Stimulated activated naive CD4-positive, alpha-beta T cell (primary cell): Measurements from ENCODE around the gene ENPP1.

ENCODE experiments used
- DNase-seq, 6 experiments: peaks; one replicate each; lab custom pipeline; 2025; lab: John Stamatoyannopoulos, UW

ENPP1 gene

DNA sequence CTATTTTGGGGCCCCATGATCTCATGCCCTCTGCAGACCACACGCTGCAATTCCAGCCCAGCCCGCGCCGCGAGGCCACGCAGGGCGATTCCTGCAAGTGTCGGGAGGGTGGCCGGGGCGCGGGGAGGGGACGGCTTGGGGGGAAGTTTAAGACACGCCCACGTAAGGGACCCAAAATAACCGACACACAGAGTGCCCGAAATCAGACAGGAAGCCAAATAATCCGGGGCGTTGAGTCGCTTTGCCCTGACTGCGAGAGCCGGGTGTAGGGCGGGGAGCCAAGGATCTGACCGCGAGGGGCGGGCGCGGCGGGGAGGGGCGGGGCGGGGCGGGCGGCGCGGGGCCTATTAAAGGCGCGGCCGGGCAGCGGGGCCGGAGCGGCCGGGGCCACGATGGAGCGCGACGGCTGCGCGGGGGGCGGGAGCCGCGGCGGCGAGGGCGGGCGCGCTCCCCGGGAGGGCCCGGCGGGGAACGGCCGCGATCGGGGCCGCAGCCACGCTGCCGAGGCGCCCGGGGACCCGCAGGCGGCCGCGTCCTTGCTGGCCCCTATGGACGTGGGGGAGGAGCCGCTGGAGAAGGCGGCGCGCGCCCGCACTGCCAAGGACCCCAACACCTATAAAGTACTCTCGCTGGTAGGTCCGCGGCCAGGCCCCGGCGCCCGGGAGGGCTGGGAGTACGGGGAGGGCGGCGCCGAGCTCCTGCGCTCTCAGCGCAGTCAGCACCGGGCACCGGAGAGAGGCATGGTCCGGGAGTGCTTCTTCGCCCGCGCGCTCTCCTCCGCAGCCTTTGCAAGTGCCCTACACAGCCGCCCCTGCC is at the start of gene ENPP1:
Gene ENPP1, plus strand, starts transcription at position 377 of the 816 bp plus-strand sequence. Its CDS starts 16 bp downstream, at position 393.
- DNase-seq, result peak in 3 of 6 experiments; percentile 8 to 20 (median 14)

DNA sequence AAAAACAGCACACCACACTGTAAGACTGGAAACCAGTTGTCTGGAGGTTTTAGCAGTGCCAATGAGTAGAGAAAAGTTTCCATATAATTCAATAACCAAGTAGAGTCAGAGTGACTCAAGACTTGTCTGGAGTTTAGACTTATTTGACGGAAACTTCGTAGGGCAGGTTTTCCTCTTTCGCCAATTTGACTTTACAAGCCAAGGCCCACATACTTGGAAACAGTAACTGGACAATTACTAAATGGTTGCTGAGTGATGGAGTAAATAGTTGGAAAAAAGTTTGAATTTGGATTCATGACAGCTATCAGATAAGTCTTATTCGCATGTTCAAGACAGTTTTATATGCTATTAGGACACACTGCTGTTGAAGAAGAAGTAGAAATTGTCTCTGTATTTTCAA is 48.9 kb upstream of the ENPP1 start:
- DNase-seq, result no peak

DNA sequence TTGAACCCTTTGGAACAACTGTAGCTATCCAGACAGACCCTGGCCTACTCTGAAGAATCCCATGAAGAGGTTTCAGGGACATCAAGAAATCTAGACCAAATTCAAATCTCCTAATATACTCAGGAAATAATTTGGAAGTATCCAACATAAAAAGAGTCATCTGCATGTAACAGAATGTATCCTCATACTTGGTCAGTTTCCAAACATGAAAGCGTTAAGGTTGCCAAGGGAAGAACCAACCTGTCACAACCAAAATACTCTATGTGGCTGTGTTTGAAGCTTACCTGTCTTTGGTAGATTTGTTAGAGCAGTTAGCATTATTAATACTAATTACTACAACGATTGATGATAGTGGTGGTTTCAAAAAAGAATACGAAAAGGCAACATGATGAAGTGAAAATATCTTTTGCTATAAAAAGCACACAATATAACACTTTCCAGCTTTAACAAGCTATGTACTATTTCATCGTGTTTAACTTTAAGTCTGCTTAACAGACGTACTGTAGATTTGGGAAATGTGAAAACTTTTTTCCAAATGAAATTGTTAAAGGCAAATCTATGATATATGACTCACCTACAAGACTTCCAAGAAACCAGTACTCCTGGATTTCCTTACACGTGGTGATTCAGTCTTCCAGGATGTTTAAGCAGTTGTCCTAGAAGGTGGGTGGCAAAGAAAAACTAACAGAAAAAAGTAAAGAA is 46.6 kb upstream of the ENPP1 start:
- no peak for DNase-seq

DNA sequence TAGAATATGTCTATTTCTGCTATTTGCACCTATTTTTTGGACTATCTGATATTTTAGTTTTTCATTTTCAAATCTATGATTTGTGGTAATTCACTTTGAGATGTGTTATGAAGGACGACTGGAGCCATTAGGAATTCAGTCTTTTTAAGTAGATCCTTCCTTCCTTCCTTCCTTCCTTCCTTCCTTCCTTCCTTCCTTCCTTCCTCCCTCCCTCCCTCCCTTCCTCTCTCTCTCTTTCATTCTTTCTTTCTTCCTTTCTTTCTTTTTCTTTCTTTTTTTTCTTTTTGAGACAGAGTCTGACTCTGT is 46.1 kb upstream of the ENPP1 start:
- DNase-seq, result no peak

DNA sequence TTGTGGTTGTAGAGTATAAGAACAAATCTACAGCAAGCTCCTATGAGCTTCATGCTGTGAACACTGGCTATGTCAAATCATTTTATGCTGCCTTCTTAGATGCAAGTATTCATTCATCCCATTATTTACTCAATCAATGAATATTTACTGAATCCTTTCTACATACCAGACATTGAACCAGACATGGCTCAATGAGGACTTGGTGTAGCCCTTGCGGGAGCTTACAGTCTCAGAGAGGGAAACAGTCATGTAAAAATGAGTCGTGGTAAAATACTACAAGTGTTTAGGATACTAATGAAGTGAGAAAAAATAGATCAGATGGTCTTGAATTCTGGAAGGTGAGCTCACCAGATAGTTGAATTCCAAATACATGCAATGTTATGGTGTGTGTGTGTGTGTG is 44.8 kb upstream of the ENPP1 start:
- DNase-seq, result no peak

DNA sequence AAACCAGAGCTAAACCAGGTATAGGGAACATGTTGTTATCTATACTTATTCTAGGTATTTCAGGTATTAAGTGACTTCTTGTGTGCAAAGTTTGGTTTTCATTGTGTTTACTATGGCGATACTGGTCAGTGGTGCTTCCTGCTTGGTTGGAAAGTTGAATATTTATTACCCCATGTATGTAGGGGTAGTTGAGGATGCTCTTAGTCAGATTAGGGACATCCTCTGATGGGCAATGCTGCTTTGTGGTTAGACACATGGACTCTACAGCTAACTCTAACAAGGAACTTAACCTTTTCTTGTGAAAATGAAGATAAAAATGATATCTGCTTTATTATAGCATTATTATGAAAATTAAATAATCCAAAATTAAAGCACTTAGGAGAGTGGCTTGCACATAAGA is 44.1 kb upstream of the ENPP1 start:
- DNase-seq, result no peak

DNA sequence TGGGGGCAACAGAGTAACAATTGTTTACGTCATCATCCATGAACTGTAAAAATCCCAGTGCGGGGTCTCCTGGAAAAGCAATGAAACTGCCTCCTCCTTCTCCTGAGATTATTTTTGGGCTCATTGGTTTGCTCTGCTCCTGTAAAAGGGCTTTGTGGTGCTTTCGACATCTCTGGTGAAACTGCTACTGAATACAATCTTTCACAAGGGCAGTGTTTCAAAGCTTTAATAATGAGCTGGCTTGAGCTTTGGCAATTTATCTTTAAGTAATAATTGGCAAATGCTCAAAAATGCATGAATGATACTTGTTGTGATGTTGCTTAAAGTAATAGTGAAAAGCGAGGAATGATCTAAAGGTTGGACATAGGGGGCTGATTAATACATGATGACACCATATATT is 43.5 kb upstream of the ENPP1 start:
- no peak for DNase-seq

DNA sequence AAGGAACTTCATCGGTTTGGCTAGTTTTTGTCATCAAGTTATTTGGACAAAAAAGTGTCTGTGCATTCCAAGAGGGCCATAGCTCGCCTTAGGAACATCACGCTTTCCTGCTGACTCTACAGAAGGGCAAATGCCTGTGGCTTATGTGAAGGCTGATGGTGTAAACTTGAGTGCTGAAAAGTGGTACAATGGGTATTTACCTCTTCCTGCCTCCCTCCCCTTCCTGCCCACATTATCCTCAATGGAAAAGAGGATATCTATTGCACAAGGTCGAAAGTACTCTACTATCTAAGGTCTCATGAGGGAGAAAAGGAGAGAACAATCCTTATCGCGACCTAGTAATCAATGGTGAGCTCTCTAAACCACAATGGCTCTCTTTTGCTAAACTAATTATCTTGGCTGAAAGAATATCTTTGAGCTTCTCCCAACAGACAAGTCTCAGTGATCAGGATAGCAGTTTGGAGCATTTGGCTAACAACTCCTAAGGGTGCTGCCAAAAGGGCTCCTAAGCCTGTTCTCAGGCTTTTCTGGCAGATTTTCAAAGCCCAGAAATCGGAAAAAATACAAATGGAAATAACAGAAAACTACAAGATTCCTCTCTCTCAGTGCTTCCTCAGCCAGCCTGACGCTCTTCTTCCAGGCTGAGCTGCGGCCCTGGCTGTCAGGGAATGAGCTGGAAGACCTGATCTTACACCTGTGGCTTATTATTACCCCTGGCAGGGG is 42.6 kb upstream of the ENPP1 start:
- no peak for DNase-seq

DNA sequence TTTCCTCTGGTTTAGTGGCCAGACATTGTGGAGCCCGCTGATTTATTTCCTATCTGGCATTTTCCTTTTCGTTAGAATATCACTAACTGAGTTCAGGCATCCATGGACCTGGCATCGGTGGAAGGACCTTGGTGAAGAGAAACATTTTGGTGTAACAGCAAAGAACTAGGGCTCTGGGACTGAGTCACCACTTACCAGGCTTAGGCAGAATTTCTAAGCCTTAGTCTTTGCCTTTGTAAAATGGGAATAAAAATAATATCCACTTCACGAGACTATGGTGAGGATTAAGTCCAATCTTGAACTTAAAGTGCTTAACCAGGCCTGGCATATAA is 42.0 kb upstream of the ENPP1 start:
- no peak for DNase-seq

DNA sequence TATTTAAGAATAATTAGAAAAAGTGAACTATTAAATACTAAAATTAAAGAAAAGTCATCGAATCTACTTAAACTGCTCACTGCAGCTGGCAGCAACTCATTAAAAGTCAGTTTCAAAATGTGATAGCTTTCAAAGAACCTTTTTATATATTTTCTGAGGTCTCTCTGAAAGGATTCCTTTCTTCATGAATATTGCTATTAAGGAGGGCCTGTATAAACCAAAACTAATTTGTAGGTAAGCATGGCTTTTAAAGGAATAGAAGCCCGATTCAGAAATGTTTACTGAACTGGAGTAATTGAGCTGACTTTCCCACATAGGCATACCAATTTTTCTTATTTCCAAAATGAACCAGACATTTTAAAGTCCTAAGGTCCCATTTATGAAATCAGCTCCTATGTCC is 41.2 kb upstream of the ENPP1 start:
- DNase-seq, result no peak

DNA sequence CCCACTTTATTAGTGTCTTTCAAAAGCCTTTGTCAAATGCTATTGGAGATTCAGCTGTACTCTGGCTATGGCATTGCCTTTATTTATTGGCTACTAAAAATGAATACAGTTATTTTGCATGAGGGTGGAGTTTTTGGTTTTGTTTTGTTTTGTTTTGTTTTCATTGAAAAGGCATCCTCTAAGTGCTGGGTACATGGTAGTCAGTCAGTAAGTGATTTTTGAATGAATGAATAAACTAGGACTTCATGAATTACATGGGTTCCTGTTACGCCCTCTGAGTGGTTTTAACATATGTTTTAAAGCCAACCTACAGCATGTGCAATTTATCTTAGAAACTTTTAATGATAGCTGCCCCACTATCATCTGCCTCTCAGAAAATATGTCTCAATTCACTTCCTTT is 38.9 kb upstream of the ENPP1 start:
- DNase-seq, result no peak

DNA sequence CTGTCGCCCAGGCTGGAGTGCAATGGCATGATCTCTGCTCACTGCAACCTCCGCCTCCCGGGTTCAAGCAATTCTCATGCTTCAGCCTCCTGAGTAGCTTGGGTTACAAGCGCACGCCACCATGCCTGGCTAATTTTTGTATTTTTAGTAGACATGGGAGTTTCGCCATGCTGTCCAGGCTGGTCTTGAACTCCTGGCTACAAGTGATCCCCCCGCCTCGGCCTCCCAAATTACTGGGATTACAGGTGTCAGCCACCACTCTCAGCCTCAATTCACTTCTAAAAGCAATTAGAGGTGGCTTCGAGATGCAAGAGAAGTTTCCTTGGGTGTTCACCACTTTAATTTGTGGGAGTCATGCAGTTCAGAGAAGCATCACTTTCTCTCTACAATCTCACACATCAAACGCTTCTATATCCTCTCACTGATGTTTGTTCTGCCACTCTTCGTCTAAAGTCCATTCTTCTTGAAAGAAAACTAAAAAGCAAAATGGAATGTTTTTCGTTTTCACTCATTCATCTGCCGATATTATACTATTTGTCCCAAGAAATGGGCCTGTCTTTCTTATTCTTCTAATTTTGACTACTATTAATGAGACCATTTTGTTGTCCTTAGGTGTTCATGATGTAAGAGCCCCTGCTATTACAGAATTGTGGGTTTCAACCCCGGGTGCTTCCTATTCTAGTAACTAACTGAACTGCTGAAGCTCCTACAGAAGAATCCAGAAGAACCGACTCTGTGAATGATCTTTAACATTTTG is 38.3 kb upstream of the ENPP1 start:
- DNase-seq, result no peak

DNA sequence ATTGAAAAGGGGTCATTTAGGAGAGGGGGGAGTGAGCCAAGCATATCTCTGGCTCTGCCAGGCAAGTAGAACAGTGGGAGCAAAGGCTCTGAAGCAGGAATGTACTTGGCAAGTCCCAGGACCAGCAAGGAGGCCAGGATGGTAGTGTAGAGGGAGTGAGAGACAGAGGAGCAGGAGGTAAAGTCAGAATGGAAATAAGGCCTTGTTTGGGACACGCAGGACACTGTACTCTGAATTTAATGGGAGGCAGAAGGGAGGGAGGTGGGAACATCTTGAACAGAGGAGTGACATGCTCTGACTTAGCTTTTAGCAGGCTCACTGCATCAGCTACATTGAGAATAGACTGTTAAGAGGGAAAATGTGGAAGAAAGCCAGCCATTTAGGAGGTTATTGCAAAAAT is 37.0 kb upstream of the ENPP1 start:
- no peak for DNase-seq

DNA sequence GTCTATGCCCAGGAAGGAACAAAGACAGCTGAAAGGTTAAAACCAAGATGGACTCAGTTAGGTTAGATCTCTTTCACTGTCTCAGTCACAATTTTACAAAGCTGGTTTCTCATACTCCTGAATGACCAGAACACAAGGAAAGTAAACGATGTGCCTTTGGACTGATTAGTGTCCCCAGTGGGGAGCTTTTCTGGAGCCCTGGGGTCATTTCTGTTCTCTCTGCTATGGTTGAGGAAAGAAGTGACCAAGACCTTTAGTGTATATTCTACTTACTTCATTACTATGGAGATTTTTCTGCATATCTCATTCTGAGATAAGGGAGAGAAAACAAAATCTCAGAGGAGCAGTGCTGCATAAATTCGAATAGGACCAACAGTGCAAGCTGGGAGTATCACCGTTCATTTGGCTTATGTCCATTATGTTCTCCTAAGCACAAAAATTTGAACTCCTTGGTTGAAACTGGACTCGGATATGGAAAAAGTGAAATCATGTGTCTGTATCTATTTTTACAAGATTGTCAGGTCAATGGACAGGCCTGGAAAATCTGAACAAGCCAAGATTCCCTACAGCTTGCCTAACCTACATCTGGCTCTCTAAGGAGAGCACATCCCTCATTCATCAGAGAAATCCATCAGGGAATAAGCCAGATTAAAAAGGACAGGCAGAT is 34.4 kb upstream of the ENPP1 start:
- no peak for DNase-seq

DNA sequence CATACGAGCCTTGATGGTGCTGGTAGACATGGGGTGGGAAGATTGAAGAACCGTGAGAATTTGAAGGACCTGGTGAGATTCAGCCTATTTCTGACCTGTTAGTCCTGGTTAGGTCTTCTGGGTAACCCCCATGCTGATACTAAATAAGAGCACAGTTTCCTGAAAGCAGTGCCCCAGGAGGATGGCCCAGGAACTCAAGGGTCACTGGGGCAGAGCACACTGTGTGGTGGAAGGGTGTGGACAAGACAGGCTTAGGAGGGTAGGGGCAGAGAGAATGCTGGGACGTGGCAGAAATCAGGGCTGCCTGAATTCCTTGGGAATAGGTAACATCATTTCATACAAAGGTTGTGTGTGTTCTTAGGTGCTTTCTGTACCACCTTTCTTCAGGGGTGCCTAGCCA is 31.9 kb upstream of the ENPP1 start:
- DNase-seq, result no peak

DNA sequence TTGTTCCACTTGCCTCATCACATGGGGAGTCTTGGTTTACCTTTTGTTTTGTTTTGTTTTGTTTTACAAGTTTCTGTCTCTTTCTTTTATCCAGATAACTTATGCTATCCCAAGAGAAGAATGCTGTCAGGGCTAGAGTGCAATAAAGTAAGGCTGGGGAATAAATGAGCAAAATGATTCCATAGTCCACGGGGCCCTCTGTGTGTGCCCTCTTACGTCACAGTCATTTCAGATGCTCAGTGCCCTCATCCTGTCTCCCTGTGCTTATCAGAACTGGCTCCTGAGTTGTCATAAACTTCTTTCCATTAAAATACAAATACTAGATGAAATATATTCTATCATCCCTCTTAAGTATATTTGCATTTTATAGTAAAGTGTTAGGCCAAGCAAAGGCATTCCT is 30.8 kb upstream of the ENPP1 start:
- no peak for DNase-seq

DNA sequence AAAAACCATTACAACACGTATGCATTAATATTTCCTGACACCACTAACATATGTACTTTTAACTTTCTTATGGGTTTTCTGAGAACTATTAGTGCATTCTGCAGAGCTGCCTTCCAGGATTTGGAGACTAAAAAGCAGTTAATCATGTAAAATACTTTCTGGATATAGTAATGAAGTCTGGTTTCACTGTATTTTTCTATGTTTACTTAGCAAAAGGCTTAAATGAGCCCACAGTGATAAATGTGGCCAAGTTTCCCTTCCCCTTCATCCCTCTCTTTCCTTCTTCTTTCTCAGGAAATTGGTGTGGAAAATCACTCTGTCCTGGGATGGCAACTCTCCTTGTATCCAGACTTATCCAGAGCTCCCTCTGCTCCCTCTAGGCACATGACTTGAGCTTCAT is 29.7 kb upstream of the ENPP1 start:
- DNase-seq, result no peak

DNA sequence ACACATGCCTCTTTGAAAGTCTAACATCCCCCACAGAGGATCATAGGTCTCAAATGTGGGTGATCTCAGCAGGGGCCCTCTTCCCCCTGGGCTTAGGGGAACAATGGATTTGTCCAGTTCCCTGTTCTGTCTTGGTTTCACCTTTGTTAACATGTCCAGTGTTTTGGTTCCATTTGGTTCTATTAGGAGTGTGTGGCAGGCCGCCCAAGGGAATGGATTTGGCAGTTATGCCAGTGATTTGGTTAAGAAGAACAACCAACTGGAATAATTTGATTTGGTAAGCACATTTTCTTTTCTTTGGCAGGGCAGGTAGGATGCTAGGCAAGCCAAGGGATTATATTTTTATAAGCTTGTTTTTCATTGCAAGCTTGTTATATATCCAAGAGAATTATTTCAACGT is 28.5 kb upstream of the ENPP1 start:
- no peak for DNase-seq

DNA sequence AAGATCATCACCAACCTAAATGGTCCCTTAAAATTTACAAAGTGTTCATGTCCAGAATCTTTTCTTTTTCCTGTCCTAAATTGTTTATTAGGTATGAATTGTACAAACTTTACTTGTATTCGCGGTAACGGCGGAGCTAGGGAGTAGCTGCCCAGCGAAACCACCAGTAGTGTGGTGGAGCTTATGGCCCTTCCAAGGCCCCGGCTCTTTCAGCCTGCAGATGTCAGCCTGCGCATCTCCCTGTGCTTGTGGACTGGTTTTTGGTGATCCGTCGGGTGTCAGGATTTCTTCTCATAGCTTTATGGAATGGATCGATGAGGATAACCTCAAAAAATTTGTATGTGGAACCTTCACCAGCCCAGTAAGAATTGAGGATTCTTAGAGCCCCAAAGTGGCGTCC is 27.2 kb upstream of the ENPP1 start:
- DNase-seq, result no peak

DNA sequence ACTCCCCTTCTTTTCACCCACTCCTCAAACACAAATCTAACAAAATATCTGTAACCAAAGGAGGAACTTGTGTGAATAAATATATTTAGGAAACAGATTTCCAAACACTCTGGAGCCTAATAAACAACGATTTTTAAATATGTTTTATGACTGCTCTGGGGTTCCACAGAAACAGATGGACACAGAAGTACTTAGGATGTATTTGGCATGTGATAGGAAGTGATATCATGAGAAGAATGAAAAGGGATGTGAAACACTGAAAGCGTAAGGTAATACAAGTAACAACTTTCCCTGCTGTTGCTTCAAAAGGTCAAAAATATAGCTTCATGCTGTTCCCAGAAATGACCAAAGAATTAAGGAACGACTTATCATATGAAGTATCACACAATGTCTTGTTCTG is 26.1 kb upstream of the ENPP1 start:
- DNase-seq, result no peak

DNA sequence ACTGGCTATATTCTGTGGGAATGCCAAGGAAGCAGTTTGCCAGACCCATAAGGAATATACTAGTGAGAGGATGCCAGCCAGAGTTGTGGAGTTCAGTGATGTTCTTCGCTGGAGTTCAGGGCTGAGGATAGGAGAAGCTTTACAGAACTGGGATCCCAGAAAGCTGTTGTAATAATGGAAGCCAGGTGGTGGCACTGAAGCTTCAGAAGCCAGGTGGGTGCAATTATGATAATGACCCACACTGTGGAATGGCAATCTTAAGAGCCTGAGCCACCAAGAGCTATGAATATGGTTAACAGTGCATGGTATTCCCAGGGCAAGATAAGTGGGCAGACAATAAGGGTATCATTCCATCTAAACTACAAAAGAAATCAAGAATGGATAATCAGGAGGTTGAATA is 25.1 kb upstream of the ENPP1 start:
- no peak for DNase-seq

DNA sequence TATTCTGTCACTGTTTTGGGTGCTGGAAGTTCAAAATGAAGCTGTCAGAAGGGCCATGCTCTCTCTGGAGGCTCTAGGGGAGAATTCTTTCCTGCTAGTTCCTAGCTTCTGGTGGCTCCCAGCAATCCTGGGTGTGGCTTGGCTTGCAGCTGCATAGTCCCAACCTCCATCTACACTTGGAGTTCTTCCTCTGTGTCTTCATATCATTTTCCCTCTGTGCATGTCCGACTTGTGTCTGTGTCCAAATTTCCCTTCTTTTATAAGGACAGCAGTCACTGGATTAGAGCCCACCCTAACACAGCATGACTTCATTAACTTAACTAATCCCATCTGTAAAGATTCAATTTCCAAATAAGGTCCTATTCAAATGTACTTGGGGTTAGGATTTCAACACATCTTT is 23.3 kb upstream of the ENPP1 start:
- DNase-seq, result no peak
